Ishikawa (cell line): ENCODE data around the gene NSUN6.

Experiments
- CEBPB ChIP-seq: IDR thresholded peaks from 2 replicates; pipeline ENCODE4 v1.6.1; 2012
- CREB1 ChIP-seq: IDR thresholded peaks from 2 replicates; pipeline ENCODE4 v1.6.1; 2012; ENCODE audit warnings: low read depth
- EGR1 ChIP-seq: IDR thresholded peaks from 2 replicates; pipeline ENCODE4 v1.6.1; 2012
- EP300 ChIP-seq: IDR thresholded peaks from 2 replicates; pipeline ENCODE4 v1.6.1; 2012; ENCODE audit warnings: borderline replicate concordance
- FOXM1 ChIP-seq: IDR thresholded peaks from 2 replicates; pipeline ENCODE4 v1.6.1; 2012; ENCODE audit warnings: low read depth, borderline replicate concordance
- NFIC ChIP-seq: IDR thresholded peaks from 2 replicates; pipeline ENCODE4 v1.6.1; 2012
- RAD21 ChIP-seq: IDR thresholded peaks from 2 replicates; pipeline ENCODE4 v1.6.1; 2012; ENCODE audit warnings: low read depth
- TAF1 ChIP-seq: IDR thresholded peaks from 2 replicates; pipeline ENCODE4 v1.6.1; 2012; ENCODE audit warnings: low read depth, mild to moderate bottlenecking
- TCF12 ChIP-seq: IDR thresholded peaks from 2 replicates; pipeline ENCODE4 v1.6.1; 2012; ENCODE audit warnings: low read depth
- TEAD4 ChIP-seq: IDR thresholded peaks from 2 replicates; pipeline ENCODE4 v1.6.1; 2012
- YY1 ChIP-seq: IDR thresholded peaks from 2 replicates; pipeline ENCODE4 v1.6.1; 2012; ENCODE audit warnings: low read depth
- ZBTB7A ChIP-seq: IDR thresholded peaks from 2 replicates; pipeline ENCODE4 v1.6.1; 2012; ENCODE audit warnings: low read depth
- TF ChIP-seq, protein P1 (sequence below): IDR thresholded peaks from 2 replicates; pipeline ENCODE4 v1.6.1; 2012
- TF ChIP-seq, protein P2 (sequence below): IDR thresholded peaks from 2 replicates; pipeline ENCODE4 v1.6.1; 2012; ENCODE audit warnings: low read depth, mild to moderate bottlenecking
- TF ChIP-seq, protein P3 (sequence below): IDR thresholded peaks from 2 replicates; pipeline ENCODE4 v1.6.1; 2012

Gene NSUN6

DNA sequence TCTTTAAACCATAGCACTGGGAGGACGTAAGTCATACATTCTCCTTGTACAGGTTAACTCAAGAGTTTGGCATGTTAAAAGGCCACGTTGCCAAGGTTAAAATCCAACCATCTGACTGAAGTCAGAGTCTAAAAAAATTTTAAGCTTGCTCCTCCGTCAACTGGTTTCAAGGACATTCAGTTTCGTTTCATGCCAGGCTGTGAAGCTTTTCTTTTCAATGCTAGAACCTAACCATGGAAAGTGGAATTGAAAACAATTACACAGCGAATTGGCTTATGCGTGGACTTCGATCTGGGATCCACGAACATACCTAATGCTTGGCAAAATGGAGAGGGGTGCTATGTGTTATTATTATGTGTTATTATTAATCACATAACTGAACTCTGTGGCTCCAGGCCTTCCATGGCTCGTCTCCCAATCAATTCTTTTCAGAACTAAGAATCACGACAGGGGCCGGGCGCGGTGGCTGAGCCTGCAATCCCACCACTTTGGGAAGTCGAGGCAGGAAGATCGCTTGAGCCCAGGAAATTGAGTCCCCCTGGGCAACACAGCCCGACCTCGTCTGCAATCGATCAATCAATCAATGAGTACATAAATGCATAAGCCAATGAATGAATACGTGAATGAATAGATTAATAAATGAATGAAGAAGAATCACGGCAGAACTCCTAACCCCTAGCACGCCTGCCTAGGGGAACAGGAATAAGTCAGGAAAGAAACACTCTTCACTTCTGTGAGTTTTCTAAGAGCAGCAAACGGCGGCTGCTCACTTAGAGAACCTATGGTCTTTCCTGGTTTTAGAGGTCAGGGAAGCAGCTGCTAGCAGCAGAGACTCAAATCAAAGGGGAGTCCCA, 7.1 kb upstream of the NSUN6 start:
- TF ChIP-seq, protein P1, sequence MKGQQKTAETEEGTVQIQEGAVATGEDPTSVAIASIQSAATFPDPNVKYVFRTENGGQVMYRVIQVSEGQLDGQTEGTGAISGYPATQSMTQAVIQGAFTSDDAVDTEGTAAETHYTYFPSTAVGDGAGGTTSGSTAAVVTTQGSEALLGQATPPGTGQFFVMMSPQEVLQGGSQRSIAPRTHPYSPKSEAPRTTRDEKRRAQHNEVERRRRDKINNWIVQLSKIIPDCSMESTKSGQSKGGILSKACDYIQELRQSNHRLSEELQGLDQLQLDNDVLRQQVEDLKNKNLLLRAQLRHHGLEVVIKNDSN, result no peak
- TF ChIP-seq FOXM1 (no peak), CREB1 (no peak)

DNA sequence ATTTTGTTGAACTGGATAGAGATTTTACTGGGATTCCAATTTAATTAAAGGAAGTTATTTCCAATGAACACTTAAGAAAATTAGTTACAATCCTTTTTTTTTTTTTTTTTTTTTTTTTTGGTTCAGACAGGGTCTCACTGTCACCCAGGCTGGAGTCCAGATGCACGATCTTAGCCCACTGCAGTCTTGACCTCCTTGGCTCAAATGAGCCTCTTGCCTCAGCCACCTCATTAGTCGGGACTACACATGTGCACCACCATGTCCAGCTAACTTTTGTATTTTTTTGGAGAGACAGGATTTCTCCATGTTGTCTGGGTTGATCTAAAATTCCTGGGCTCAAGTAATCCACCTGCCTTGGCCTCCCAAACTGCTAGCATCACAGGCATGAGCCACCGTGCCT, 5.3 kb upstream of the NSUN6 start:
- TF ChIP-seq TEAD4, result no peak
- TF ChIP-seq TAF1, result no peak
- TF ChIP-seq, protein P1, result no peak
- no peak for TF ChIP-seq RAD21
- TF ChIP-seq CEBPB, result no peak
- TF ChIP-seq NFIC, result no peak
- TF ChIP-seq YY1, result no peak
- TF ChIP-seq CREB1, result no peak
- TF ChIP-seq, protein P2, sequence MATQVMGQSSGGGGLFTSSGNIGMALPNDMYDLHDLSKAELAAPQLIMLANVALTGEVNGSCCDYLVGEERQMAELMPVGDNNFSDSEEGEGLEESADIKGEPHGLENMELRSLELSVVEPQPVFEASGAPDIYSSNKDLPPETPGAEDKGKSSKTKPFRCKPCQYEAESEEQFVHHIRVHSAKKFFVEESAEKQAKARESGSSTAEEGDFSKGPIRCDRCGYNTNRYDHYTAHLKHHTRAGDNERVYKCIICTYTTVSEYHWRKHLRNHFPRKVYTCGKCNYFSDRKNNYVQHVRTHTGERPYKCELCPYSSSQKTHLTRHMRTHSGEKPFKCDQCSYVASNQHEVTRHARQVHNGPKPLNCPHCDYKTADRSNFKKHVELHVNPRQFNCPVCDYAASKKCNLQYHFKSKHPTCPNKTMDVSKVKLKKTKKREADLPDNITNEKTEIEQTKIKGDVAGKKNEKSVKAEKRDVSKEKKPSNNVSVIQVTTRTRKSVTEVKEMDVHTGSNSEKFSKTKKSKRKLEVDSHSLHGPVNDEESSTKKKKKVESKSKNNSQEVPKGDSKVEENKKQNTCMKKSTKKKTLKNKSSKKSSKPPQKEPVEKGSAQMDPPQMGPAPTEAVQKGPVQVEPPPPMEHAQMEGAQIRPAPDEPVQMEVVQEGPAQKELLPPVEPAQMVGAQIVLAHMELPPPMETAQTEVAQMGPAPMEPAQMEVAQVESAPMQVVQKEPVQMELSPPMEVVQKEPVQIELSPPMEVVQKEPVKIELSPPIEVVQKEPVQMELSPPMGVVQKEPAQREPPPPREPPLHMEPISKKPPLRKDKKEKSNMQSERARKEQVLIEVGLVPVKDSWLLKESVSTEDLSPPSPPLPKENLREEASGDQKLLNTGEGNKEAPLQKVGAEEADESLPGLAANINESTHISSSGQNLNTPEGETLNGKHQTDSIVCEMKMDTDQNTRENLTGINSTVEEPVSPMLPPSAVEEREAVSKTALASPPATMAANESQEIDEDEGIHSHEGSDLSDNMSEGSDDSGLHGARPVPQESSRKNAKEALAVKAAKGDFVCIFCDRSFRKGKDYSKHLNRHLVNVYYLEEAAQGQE, result no peak
- no peak for TF ChIP-seq FOXM1
- no peak for TF ChIP-seq TCF12
- TF ChIP-seq EGR1, result no peak
- TF ChIP-seq ZBTB7A, result no peak
- TF ChIP-seq, protein P3, sequence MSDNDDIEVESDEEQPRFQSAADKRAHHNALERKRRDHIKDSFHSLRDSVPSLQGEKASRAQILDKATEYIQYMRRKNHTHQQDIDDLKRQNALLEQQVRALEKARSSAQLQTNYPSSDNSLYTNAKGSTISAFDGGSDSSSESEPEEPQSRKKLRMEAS, result no peak

DNA sequence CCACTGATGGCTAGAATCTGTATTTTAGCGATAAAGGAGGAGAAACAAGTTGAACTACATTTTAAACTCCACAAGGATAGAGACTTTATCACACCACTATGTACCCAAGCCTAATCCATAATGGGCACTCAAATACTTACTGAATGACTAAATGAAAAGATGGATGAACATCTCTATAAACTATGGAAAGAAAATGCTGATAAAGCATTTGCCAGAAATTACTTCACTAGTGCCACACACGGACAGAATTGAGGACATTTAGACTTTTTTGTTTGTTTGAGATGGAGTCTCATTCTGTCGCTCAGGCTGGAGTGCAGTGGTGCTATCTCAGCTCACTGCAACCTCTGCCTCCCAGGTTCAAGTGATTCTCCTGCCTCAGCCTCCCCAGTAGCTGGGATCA, 1.7 kb upstream of the NSUN6 start:
- no peak for TF ChIP-seq ZBTB7A
- TF ChIP-seq RAD21, result no peak
- no peak for TF ChIP-seq FOXM1
- no peak for TF ChIP-seq TEAD4
- TF ChIP-seq TAF1, result no peak
- TF ChIP-seq CREB1, result no peak
- no peak for TF ChIP-seq EGR1
- TF ChIP-seq CEBPB, result no peak
- no peak for TF ChIP-seq NFIC
- no peak for TF ChIP-seq TCF12
- TF ChIP-seq, protein P3, result no peak
- no peak for TF ChIP-seq YY1
- TF ChIP-seq, protein P2, result no peak
- TF ChIP-seq, protein P1, result no peak
- no peak for TF ChIP-seq EP300

DNA sequence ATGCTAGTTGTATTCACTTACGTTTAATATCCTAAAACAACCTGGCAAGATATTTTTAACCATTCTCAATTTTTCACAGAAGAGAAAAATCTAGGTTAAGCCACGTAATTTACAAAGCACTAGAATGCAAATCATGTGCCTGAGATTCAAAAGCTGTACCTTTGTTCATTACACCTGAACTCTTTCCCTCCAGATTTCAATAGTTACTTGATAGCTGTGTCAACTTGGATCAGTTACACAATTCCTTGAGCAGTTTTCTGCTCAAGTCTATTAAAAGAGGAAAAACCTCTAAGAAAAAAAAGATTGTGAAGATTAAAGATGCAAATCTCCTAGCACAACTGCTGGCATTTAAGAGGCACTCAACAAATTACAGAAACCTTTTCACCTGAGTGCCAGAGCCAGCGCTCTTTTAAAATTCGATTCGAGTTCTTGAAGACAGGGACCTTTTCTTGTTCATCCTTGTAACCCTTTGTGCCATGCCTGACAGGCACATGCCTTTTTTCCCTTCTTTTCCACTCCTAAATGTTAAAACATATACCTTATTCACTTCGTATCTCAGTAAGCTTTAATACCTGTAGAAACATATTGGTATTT, 886 bp downstream of the NSUN6 start:
- TF ChIP-seq, protein P1, result no peak
- TF ChIP-seq TAF1 (no peak), EP300 (no peak), EGR1 (no peak), YY1 (no peak), RAD21 (no peak), CEBPB (no peak), ZBTB7A (no peak), CREB1 (no peak), FOXM1 (no peak), NFIC (no peak), TEAD4 (no peak), TCF12 (no peak)
- TF ChIP-seq, protein P2, result no peak
- TF ChIP-seq, protein P3, result no peak
